ENCODE measurements around the gene ZDHHC8. TPM values are rescaled to one million over a fixed set of nuclear protein-coding genes. Genes with fewer than 3 reads are reported as not detected.

The ZDHHC8 gene
- total RNA-seq, 1 donor from 2014 or later: 22.6 TPM

- Histone ChIP-seq H3K4me3 (no peak overlapping the region), H3K4me1 (no peaks in the 10 kb centered on the region), H3K9me3 (no peaks in the 10 kb centered on the region), H3K36me3 (no peaks in the 10 kb centered on the region), H3K27me3 (no peaks in the 10 kb centered on the region), H3K27ac (no peak overlapping the region)
- TF ChIP-seq POLR2AphosphoS5 (IDR thresholded peaks at IDR 0.05; ENCODE audit: insufficient read depth in 1 of 2, low read depth in 1 of 2) (no peak), POLR2A (IDR thresholded peaks at IDR 0.05) (no peak)
- TF ChIP-seq, protein P1, sequence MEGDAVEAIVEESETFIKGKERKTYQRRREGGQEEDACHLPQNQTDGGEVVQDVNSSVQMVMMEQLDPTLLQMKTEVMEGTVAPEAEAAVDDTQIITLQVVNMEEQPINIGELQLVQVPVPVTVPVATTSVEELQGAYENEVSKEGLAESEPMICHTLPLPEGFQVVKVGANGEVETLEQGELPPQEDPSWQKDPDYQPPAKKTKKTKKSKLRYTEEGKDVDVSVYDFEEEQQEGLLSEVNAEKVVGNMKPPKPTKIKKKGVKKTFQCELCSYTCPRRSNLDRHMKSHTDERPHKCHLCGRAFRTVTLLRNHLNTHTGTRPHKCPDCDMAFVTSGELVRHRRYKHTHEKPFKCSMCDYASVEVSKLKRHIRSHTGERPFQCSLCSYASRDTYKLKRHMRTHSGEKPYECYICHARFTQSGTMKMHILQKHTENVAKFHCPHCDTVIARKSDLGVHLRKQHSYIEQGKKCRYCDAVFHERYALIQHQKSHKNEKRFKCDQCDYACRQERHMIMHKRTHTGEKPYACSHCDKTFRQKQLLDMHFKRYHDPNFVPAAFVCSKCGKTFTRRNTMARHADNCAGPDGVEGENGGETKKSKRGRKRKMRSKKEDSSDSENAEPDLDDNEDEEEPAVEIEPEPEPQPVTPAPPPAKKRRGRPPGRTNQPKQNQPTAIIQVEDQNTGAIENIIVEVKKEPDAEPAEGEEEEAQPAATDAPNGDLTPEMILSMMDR (IDR thresholded peaks at IDR 0.05): no peak
- intact Hi-C loops (cut with DNase I): no loop called here
- DNase-seq (ENCODE audit: extremely low spot score in 2 of 2): no peak
These were observed 59.5 kb downstream of the ZDHHC8 start for GRCh38 chr22:20191000-20191515.

- TF ChIP-seq, protein P1 (IDR thresholded peaks at IDR 0.05): no peak
- no peak for TF ChIP-seq POLR2AphosphoS5 (IDR thresholded peaks at IDR 0.05; ENCODE audit: insufficient read depth in 1 of 2, low read depth in 1 of 2)
- no peak for TF ChIP-seq POLR2A (IDR thresholded peaks at IDR 0.05)
- Histone ChIP-seq H3K4me1 (no peaks in the 10 kb centered on the region), H3K4me3 (no peak overlapping the region), H3K27me3 (no peaks in the 10 kb centered on the region), H3K36me3 (no peaks in the 10 kb centered on the region), H3K27ac (no peak overlapping the region), H3K9me3 (no peaks in the 10 kb centered on the region)
- DNase-seq (ENCODE audit: extremely low spot score in 2 of 2): no peak
- intact Hi-C loops (cut with DNase I): no loop called here
These were observed 60.2 kb downstream of the ZDHHC8 start for GRCh38 chr22:20191803-20192202.

DNA sequence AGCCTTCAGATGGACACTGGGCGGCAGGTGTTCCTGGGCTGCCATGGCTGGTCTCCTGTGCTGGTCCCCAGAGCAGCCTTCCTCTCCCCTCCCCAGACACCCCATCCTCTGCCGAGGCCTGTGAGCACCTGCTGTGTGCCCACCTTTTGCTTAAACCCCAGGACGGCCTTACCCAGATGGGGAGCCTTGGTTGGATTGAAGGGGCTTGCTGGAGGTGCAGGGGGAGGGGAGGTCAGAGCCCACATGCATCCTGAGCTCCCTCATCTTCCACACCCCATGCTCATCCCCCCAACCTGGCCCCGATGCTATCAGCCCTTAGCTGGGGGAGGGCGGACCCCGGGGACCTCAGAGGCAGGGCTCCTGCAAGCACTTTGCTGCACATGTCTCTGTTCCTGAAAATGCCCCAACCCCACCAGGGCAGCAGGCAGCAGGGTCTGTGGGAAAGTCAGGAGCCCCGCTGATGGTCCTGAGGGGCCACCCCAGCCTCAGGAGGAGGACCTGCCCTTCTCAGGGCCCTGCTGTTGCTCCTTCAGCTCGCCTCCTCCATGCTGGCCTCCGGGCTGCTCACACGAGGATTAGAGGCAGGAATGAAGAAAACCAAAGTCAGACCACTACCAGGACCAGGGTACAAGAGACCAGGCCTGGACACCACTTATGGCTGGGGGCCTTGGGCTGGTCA lies 60.8 kb downstream of the ZDHHC8 start:
- Histone ChIP-seq H3K4me3 (no peak overlapping the region), H3K36me3 (no peaks in the 10 kb centered on the region), H3K9me3 (no peaks in the 10 kb centered on the region), H3K27me3 (no peaks in the 10 kb centered on the region), H3K27ac (no peak overlapping the region), H3K4me1 (no peaks in the 10 kb centered on the region)
- no peak for DNase-seq (ENCODE audit: extremely low spot score in 2 of 2)
- TF ChIP-seq POLR2A (IDR thresholded peaks at IDR 0.05) (no peak), POLR2AphosphoS5 (IDR thresholded peaks at IDR 0.05; ENCODE audit: insufficient read depth in 1 of 2, low read depth in 1 of 2) (no peak)
- TF ChIP-seq, protein P1 (IDR thresholded peaks at IDR 0.05): no peak
- intact Hi-C loops (cut with DNase I): no loop called here

DNA sequence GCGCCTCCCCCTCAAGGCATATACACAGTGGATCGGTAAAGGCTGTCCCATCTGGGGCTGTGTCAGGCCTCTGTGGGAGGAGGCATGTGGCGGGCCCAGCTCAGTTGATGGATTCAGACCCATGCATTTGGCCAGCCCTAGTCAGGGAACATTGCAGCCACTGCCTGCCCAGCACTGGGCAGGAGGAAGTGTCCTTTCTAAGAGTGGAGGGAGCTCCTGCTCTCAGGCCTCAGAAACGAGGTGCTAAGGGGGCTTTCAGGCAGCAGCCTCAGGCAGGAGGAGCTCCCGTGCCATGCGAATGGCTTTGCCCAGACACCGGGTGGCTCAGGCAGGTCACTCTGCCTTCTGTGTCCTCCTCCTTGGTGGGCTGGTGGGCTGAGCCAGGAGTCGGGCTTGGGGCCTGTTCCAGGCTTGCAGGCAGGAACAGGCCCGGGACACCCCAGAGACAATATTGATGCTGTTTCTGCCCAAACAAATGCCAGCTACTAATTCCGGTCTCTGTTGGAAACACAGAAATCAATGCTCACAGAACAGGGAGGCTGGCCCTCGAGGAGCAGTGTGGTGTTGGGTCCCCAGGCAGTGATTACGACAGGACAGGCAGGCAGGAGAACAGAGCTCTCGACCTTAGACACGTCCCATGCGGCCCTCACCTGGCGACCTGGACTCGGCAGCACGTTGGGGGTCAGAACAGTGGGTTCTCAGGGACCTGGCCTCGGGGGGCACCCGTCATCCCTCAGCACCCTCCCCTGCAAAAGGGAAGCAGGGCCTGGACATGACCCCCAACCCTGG lies 61.6 kb downstream of the ZDHHC8 start:
- no peak for TF ChIP-seq POLR2AphosphoS5 (IDR thresholded peaks at IDR 0.05; ENCODE audit: insufficient read depth in 1 of 2, low read depth in 1 of 2)
- no peak for TF ChIP-seq POLR2A (IDR thresholded peaks at IDR 0.05)
- TF ChIP-seq, protein P1 (IDR thresholded peaks at IDR 0.05): no peak
- no peaks in the 10 kb centered on the region for H3K9me3 ChIP-seq
- intact Hi-C loops (cut with DNase I): no loop called here
- H3K27me3 ChIP-seq: no peaks in the 10 kb centered on the region
- H3K27ac ChIP-seq: no peak overlapping the region
- H3K4me3 ChIP-seq: no peak overlapping the region
- no peaks in the 10 kb centered on the region for H3K4me1 ChIP-seq
- no peak for DNase-seq (ENCODE audit: extremely low spot score in 2 of 2)
- no peaks in the 10 kb centered on the region for H3K36me3 ChIP-seq

Data from vagina (tissue), 2 donors.